LNCaP clone FGC (cell line): ENCODE data around the gene FIGNL2.

Source experiments
- DNase-seq: peaks from one replicate; pipeline ENCODE4 v3.0.0-alpha.2; 2011; ENCODE audit warnings: low read depth
- H3K4me3 ChIP-seq: 2 replicates; pipeline ENCODE4 v1.5.1; 2011; ENCODE audit warnings: mild to moderate bottlenecking, low read depth, low read length, control low read depth
- CTCF ChIP-seq: IDR thresholded peaks from 2 replicates; pipeline ENCODE4 v1.5.1; 2012; ENCODE audit warnings: mild to moderate bottlenecking; ENCODE audit not compliant: control insufficient read depth, insufficient read depth; ENCODE audit errors: extremely low read depth

The FIGNL2 gene

DNA sequence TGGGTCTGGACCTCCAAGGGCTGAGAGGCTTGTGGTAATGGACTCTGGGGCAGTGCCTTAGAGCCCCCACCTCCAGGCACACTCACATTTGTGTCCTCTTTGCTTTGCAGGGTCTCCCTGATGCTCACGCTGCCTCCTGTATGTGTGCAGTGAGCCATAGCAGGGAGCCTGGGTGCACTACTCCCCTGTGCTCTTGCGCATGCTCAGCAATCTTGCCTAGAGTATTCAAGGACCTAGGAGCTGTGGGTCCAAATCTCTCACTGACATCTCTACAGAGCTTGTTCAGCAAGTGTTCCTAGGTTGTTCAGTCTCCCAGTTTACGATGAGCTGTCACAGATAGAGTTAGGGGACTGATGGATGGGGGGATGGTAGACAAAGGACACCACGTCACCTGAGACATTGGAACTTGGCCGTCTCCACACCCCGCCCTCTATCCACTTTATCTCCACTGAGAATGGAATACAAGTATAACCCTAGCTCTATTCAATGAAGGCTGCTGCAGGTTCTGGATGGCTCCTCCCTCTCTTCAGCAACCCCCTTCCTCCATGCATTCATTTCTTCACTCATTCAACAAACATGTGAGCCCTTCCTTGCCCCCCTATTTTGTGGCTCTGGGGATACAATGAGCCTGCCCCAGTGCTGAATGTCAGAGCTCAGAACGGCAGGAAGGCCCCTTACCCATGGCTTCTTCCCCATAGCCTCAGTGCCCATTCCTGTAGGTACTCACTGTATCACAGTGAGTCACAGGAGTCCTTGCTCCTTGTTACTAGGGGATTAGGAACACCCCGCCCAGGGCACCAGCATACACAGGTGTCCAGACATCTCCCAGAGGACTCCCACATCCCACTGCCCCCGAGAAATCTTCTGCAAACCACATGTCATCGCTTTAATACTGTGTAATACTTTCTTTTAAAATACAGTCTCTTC, 31.2 kb downstream of the FIGNL2 start:
- TF ChIP-seq CTCF = no peak
- DNase-seq = no peak
- H3K4me3 ChIP-seq = no peak overlapping the region

GRCh38 chr12:51815571-51815970, 32.9 kb downstream of the FIGNL2 start:
- no peak for DNase-seq
- TF ChIP-seq CTCF = no peak
- H3K4me3 ChIP-seq = no peak overlapping the region

GRCh38 chr12:51814311-51815088, 34.0 kb downstream of the FIGNL2 start:
- H3K4me3 ChIP-seq = no peak overlapping the region
- no peak for DNase-seq

DNA sequence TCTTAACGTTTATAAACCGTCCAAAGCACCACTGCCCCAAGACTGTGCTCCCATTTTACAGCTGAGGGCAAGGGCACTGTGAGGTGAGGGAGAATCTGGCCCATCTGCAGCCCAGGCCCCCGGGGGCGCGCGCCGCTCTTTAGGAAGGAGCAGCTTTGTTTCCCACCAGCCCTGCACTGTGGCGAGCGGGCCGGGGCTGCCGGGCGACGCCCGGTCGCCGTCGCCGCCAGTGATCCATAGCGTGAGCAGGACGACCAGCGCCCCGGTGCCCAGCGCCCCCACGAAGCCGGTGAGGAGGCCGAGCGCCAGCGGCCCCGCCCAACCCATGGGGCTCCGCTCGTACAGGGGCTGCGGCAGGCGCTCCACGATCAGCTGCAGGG, 34.6 kb downstream of the FIGNL2 start:
- no peak for DNase-seq
- no peak for TF ChIP-seq CTCF
- no peak overlapping the region for H3K4me3 ChIP-seq

More at GRCh38 chr12:51814311-51815088, 34.0 kb downstream of the FIGNL2 start:
- peak; percentile 86 for TF ChIP-seq CTCF

DNA sequence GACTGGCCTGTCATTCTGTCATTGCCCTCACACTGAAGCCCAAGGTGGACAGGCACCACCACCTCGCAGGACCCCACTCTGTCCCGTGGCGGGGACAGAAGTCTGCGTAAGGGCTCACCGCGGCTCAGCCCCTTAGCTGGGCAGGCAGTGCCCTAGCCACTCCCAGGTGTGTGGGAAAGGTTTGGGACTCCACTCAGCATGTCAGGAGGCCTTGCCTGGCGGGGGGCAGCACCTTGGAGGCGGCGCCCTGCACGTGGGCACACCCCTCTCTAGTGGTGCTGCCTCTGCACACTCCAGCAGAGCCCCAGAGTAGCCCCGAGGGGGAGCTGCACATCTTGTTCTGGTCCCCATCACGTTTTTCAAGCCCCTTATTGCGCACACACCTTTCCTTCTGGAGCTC, 35.6 kb downstream of the FIGNL2 start:
- TF ChIP-seq CTCF = no peak
- no peak for DNase-seq
- H3K4me3 ChIP-seq = no peak overlapping the region

DNA sequence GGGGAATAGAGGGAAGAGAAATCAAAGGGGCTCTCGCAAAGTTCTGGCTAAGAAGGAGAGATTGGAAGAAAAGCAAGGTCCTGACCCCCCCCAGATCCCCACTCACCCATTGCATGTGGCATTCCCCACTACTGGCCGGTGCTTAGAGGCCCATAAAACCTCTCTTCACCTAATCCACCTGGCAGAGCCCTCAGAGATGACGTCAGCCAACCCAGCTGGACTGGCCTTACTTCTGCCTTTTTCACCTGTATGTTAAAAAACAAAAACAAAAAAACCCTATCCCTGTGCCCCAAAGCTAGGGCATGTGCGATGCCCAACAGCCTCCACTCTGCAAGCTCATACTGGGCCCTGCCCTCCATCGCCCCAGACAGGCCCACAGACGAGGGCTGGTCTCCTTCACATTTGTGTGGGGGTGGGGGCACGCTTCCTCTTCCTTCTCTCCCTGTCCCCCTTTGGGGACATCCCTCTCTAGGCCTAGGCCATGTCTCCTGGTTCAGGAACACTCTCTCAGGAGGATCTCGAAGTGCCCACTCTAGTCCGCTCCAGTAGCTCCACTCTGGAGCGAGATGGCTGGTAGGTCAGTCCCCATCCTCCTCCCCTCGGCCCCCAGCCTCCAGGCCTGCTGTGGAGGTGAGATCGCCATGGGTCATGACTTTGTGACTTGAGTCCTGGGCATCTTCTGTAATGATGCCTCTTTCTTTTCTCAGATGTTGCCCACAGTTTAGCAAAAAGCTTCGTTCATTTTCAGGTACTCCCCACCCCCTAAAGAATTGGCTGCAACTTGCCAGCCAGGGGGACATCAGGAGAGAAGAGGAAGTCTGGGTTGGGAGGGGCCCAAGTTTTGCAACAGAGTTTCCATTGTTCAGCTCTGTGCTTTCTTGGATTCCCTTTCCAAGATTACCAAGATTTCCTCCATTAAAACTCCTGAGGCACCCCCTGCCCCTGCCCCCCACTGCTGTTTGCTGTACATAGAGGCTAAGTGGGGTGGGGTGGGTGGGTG, 37.0 kb downstream of the FIGNL2 start:
- no peak for TF ChIP-seq CTCF
- H3K4me3 ChIP-seq = no peak overlapping the region
- DNase-seq = peak; percentile 15
